ENCODE data around the gene SPON2. TPM values are rescaled to one million over a fixed set of nuclear protein-coding genes. Genes with fewer than 3 reads are reported as not detected.
A peak's percentile ranks its signal among the peaks of the same experiment; 100 is the strongest.

The SPON2 gene
- total RNA-seq, 2 donors from 2014 or later = 15.2 to 18.4 TPM

DNA sequence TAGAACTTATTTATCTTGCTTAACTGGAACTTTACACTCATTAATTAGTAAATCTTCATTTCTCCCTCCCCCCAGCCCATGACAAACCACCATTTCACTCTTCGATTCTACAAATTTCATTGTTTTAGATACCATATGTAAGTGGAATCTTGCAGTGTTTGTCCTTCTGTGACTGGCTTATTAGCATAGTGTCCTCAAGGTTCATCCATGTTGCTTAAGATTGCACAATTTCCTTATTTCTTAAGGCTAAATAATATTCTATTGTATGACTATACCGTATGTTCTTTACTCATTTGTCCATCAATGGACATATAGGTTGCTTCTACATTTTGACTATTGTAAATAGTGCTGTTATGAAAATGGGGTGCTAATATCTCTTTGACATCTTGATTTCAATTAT is 34.5 kb downstream of the SPON2 start:
- no peaks in the 10 kb centered on the region for H3K4me1 ChIP-seq (ENCODE audit: control insufficient read depth in 1 of 2, low read depth in 2 of 2)
- no peak for DNase-seq (ENCODE audit: low spot score)
- H3K9me3 ChIP-seq = no peaks in the 10 kb centered on the region
- peak overlapping the region; percentile 52 for H3K4me3 ChIP-seq
- TF ChIP-seq, protein P1, sequence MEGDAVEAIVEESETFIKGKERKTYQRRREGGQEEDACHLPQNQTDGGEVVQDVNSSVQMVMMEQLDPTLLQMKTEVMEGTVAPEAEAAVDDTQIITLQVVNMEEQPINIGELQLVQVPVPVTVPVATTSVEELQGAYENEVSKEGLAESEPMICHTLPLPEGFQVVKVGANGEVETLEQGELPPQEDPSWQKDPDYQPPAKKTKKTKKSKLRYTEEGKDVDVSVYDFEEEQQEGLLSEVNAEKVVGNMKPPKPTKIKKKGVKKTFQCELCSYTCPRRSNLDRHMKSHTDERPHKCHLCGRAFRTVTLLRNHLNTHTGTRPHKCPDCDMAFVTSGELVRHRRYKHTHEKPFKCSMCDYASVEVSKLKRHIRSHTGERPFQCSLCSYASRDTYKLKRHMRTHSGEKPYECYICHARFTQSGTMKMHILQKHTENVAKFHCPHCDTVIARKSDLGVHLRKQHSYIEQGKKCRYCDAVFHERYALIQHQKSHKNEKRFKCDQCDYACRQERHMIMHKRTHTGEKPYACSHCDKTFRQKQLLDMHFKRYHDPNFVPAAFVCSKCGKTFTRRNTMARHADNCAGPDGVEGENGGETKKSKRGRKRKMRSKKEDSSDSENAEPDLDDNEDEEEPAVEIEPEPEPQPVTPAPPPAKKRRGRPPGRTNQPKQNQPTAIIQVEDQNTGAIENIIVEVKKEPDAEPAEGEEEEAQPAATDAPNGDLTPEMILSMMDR (IDR thresholded peaks at IDR 0.05) = no peak
- H3K27ac ChIP-seq = no peak overlapping the region
- no peaks in the 10 kb centered on the region for H3K36me3 ChIP-seq
- H3K27me3 ChIP-seq (replicated peaks; ENCODE audit: insufficient read depth) = no peaks in the 10 kb centered on the region
- no peak for ATAC-seq (ENCODE audit: insufficient number of reproducible peaks, low FRiP score, low read depth)

DNA sequence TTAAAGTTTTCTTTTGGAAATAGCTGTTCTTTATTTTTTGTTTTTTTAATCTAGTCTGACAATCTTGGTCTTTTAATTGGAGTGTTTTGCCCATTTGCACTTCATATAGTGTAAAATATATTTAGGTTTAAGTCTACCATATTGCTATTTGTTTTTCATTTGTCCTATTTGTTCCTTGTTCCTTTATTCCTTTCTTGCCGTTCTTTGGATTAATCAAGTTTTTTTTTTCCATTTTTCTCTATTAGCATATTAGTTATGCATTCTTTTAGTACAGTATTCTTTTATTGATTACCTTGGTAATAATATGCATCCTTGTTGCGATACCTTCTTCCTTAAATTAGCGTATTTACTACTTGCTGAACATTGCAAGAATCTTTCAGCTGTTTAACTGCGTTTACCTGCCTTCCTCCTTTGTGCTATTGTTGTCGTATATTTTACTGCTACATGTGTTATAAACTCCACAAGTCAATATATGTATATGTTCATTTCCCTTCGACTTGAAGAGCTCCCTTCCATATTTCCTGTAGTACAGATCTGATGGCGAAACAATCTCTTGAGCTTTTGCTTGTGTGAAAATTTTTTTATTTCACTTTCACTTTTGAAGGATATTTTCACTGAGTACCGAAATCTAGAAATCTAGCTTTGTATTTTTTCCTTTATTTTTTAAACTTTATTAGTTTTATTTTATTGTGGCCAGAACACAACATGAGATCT is 35.2 kb downstream of the SPON2 start:
- ATAC-seq (ENCODE audit: insufficient number of reproducible peaks, low FRiP score, low read depth) (no peak), DNase-seq (ENCODE audit: low spot score) (no peak)
- Histone ChIP-seq H3K9me3 (no peaks in the 10 kb centered on the region), H3K4me3 (peak overlapping the region; percentile 52), H3K4me1 (ENCODE audit: control insufficient read depth in 1 of 2, low read depth in 2 of 2) (no peaks in the 10 kb centered on the region), H3K36me3 (no peaks in the 10 kb centered on the region), H3K27ac (no peak overlapping the region), H3K27me3 (replicated peaks; ENCODE audit: insufficient read depth) (no peaks in the 10 kb centered on the region)
- TF ChIP-seq, protein P1 (IDR thresholded peaks at IDR 0.05) = no peak

DNA sequence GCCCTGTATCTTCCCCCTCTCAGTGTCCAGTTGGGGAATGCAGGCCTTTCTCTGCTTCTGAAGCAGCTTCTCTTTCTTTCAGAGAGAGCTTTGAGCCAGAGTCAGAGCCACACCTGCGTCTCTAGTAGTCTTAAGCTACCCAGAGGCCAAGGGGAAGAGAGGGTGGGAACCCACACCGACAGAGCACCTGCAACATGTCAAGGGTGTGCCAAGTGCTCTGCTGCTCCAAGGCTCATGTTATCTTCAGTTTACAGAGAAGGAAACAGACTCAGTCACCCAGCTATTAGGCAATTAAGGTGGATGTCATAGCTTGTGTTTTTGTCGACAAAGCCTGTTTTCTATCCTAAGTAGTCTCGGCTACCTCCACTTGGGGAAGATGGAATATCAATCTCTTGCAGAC is 36.3 kb downstream of the SPON2 start:
- Histone ChIP-seq H3K27me3 (replicated peaks; ENCODE audit: insufficient read depth) (no peaks in the 10 kb centered on the region), H3K27ac (no peak overlapping the region), H3K4me1 (ENCODE audit: control insufficient read depth in 1 of 2, low read depth in 2 of 2) (no peaks in the 10 kb centered on the region), H3K4me3 (no peak overlapping the region), H3K36me3 (no peaks in the 10 kb centered on the region), H3K9me3 (no peaks in the 10 kb centered on the region)
- ATAC-seq (ENCODE audit: insufficient number of reproducible peaks, low FRiP score, low read depth) = no peak
- TF ChIP-seq, protein P1 (IDR thresholded peaks at IDR 0.05) = no peak
- no peak for DNase-seq (ENCODE audit: low spot score)

DNA sequence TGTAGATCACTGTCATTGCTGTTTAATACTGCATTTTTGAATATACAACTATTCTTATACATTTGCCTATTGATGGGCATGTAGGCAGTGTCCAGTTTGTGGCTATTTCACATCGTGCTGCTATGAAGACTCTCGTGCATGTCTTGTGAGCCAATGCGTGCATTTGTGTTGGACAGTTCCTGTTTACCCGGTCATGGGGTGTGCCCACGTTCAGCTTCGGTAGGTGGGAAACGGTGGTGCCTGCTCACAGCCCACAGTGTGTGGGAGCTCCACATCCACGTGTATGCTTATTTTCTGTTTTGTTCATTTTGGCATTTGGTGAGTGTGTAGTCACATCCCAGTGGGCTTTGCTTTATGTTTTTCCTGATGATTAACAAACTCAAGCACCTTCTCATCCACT is 39.4 kb downstream of the SPON2 start:
- DNase-seq (ENCODE audit: low spot score) (no peak), ATAC-seq (ENCODE audit: insufficient number of reproducible peaks, low FRiP score, low read depth) (no peak)
- H3K36me3 ChIP-seq = no peaks in the 10 kb centered on the region
- H3K27me3 ChIP-seq (replicated peaks; ENCODE audit: insufficient read depth) = no peaks in the 10 kb centered on the region
- no peak overlapping the region for H3K4me3 ChIP-seq
- TF ChIP-seq, protein P1 (IDR thresholded peaks at IDR 0.05) = no peak
- no peaks in the 10 kb centered on the region for H3K9me3 ChIP-seq
- peaks cover 0 to 8% of the 10 kb centered on the region in 2 donors for H3K4me1 ChIP-seq (ENCODE audit: control insufficient read depth in 1 of 2, low read depth in 2 of 2)
- no peak overlapping the region for H3K27ac ChIP-seq

GRCh38 chr4:1130316-1131186 is 41.8 kb downstream of the SPON2 start:
- no peak overlapping the region for H3K27ac ChIP-seq
- H3K4me1 ChIP-seq (ENCODE audit: control insufficient read depth in 1 of 2, low read depth in 2 of 2) = peaks cover 0 to 8% of the 10 kb centered on the region in 2 donors
- H3K27me3 ChIP-seq (replicated peaks; ENCODE audit: insufficient read depth) = no peaks in the 10 kb centered on the region
- H3K4me3 ChIP-seq = no peak overlapping the region
- TF ChIP-seq, protein P1 (IDR thresholded peaks at IDR 0.05) = peak; percentile 99
- H3K36me3 ChIP-seq = no peaks in the 10 kb centered on the region
- DNase-seq (ENCODE audit: low spot score) = no peak
- ATAC-seq (ENCODE audit: insufficient number of reproducible peaks, low FRiP score, low read depth) = peak; percentile 89
- H3K9me3 ChIP-seq = no peaks in the 10 kb centered on the region

All from thoracic aorta (tissue), 2 donors.